A673 (cell line): ENCODE measurements around the gene STARD13.

Source experiments
- EZH2 ChIP-seq: fragments of 200-600 bp; sonication (generic); IDR thresholded peaks from 2 replicates; pipeline ENCODE4 v1.6.1; 2017; ENCODE audit warnings: borderline replicate concordance, low read depth, mild to moderate bottlenecking, mixed read lengths, antibody characterized with exemption, low read length; ENCODE audit not compliant: poor library complexity, severe bottlenecking
- TF ChIP-seq, protein P1 (sequence below): fragments of 300-800, 200-600 bp; sonication (generic); conservative IDR thresholded peaks from 2 replicates; pipeline ENCODE4 v1.5.1; 2017; ENCODE audit warnings: low read depth, mild to moderate bottlenecking, antibody characterized with exemption, low read length, moderate library complexity, mixed read lengths

GRCh38 chr13:33202644-33203169, 82.8 kb downstream of the STARD13 start:
- TF ChIP-seq, protein P1, sequence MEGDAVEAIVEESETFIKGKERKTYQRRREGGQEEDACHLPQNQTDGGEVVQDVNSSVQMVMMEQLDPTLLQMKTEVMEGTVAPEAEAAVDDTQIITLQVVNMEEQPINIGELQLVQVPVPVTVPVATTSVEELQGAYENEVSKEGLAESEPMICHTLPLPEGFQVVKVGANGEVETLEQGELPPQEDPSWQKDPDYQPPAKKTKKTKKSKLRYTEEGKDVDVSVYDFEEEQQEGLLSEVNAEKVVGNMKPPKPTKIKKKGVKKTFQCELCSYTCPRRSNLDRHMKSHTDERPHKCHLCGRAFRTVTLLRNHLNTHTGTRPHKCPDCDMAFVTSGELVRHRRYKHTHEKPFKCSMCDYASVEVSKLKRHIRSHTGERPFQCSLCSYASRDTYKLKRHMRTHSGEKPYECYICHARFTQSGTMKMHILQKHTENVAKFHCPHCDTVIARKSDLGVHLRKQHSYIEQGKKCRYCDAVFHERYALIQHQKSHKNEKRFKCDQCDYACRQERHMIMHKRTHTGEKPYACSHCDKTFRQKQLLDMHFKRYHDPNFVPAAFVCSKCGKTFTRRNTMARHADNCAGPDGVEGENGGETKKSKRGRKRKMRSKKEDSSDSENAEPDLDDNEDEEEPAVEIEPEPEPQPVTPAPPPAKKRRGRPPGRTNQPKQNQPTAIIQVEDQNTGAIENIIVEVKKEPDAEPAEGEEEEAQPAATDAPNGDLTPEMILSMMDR = no peak
- TF ChIP-seq EZH2 = no peak
